T-helper 17 cell (primary cell): ENCODE measurements around the gene ZNF565. TPM values are rescaled to one million over a fixed set of nuclear protein-coding genes. Genes with fewer than 3 reads are reported as not detected.
A peak's percentile ranks its signal among the peaks of the same experiment; 100 is the strongest.
"Not testable (repeated sequence)": the region's sequence is repeated elsewhere in the genome, so short reads cannot be mapped to it uniquely, and the experiment has no call there.

Experiments used
- ATAC-seq: fragments of 150-1000 bp; cut with Tn5 transposase; 2 replicates; pipeline ENCODE4 v1.10.0; 2021; ENCODE audit warnings: mild to moderate bottlenecking, moderate library complexity
- DNase-seq, 3 donors: peaks; one replicate each; pipeline versions ENCODE4 v3.0.0 to v3.0.0-alpha.2; 2020 to 2021
- H3K9me3 ChIP-seq: one replicate; pipeline ENCODE4 v1.7.0; 2013; ENCODE audit warnings: low read length, mild to moderate bottlenecking; ENCODE audit not compliant: control insufficient read depth, poor library complexity, severe bottlenecking
- H3K27ac Mint-ChIP-seq: one replicate; pipeline ENCODE4 v1.8.0; 2022; ENCODE audit warnings: mild to moderate bottlenecking, moderate library complexity, mixed read lengths
- H3K27me3 Mint-ChIP-seq: one replicate; pipeline ENCODE4 v1.8.0; 2022; ENCODE audit warnings: mixed read lengths
- H3K36me3 Mint-ChIP-seq: one replicate; pipeline ENCODE4 v1.8.0; 2022; ENCODE audit warnings: low read depth, mixed read lengths
- H3K4me1 Mint-ChIP-seq: one replicate; pipeline ENCODE4 v1.8.0; 2022; ENCODE audit warnings: mild to moderate bottlenecking, mixed read lengths
- H3K4me3 Mint-ChIP-seq: one replicate; pipeline ENCODE4 v1.8.0; 2022; ENCODE audit warnings: mild to moderate bottlenecking, moderate library complexity, mixed read lengths
- total RNA-seq, 4 donors: library from RNA in 2 of 4; stranded (reverse) in 2 of 4; gene quantifications; one replicate each; pipeline ENCODE4 v1.2.3 and lab custom pipeline; 2022 to 2026

Gene ZNF565
- total RNA-seq, 2 donors from 2014 or later, result 9.3 to 9.4 TPM

DNA sequence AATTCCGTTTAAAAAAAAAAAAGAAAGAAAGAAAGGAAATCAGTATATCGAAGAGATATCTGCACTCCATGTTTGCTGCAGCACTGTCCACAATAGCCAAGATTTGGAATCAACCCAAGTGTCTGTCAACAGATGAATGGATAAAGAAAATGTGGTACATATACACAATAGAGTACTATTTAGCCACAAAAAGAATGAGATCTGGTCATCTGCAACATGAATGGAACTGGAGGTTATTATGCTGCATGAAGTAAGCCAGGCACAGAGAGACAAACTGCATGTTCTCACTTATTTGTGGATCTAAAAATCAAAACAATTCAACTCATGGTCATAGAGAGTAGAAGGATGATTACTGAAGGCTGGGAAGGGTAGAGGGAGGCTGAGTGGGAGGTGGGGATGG lies 16.3 kb downstream of the ZNF565 start:
- DNase-seq (no peak), ATAC-seq (no peak)
- no peaks in the 10 kb centered on the region for H3K9me3 ChIP-seq
- Mint-ChIP-seq H3K4me3 (no peak overlapping the region), H3K36me3 (peaks cover 3% of the 10 kb centered on the region), H3K27ac (no peak overlapping the region), H3K4me1 (peaks cover 4% of the 10 kb centered on the region), H3K27me3 (no peaks in the 10 kb centered on the region)

DNA sequence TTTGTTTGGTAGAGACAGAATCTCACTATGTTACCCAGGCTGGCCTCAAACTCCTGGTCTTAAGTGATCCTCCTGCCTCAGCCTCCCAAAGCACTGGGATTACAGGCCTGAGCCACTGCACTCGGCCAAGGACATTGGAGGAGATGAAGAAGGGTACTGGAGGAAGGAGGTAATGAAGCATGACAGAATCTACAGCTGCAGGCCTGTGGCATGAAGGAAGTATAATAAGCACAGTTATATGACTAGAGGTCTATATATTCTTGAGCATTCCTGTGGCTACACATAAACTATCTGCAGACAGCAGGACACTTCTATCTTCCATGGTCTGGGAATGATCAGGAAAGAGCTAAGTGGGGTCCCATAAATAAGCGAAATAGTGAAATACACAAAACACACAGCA lies 18.2 kb downstream of the ZNF565 start:
- H3K4me1 Mint-ChIP-seq, result peaks cover 4% of the 10 kb centered on the region
- H3K4me3 Mint-ChIP-seq, result no peak overlapping the region
- DNase-seq (no peak), ATAC-seq (no peak)
- H3K27me3 Mint-ChIP-seq, result no peaks in the 10 kb centered on the region
- no peak overlapping the region for H3K27ac Mint-ChIP-seq
- H3K36me3 Mint-ChIP-seq, result peaks cover 5% of the 10 kb centered on the region
- no peaks in the 10 kb centered on the region for H3K9me3 ChIP-seq

GRCh38 chr19:36186722-36187121 lies 27.7 kb downstream of the ZNF565 start:
- not testable (repeated sequence) for H3K9me3 ChIP-seq, DNase-seq, H3K36me3 Mint-ChIP-seq, H3K4me3 Mint-ChIP-seq, H3K27ac Mint-ChIP-seq, H3K4me1 Mint-ChIP-seq, H3K27me3 Mint-ChIP-seq, ATAC-seq

DNA sequence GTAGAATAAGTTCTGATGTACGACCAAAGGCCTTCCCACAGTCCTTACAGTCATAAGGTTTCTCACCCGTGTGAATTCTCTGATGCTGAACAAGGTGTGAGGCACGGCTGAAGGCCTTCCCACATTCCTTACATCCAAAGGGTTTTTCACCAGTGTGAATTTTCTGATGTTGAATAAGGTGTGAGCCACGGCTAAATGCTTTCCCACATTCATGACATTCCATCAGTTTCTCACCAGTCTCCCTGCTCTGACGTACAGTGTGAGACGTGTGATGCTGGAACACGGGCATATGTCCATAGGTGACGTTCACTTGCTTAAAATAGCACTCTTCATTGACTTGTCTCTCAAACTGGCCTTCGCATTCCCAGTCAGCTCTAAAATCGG lies 31.2 kb downstream of the ZNF565 start:
- H3K9me3 ChIP-seq, result no peaks in the 10 kb centered on the region
- Mint-ChIP-seq H3K36me3 (no peaks in the 10 kb centered on the region), H3K27ac (no peak overlapping the region), H3K4me3 (no peak overlapping the region), H3K4me1 (no peaks in the 10 kb centered on the region), H3K27me3 (no peaks in the 10 kb centered on the region)
- ATAC-seq (no peak), DNase-seq (no peak)

DNA sequence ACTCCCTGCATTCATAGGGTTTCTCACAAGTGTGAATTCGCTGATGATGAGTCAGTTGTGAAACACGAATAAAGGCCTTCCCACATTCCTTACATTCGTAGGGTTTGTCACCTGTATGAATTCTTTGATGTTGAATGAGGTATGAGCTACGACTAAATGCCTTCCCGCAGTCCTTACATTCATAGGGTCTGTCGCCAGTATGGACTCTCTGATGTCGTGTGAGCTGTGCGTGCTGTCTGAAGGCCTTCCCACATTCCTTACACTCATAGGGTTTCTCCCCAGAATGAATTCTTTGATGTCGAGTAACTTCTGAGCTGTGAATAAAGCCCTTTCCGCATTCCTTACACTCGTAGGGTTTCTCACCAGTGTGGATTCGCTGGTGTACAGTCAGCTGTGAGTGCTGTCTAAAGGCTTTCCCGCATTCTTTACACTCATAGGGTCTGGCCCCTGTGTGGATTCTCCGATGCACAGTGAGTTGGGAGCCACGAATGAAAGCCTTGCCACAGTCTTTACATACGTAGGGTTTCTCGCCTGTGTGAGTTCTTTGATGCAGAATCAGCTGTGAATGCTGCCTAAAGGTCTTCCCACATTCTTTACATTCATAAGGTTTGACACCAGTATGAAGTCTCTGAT lies 31.7 kb downstream of the ZNF565 start:
- H3K27me3 Mint-ChIP-seq, result no peaks in the 10 kb centered on the region
- no peak overlapping the region for H3K27ac Mint-ChIP-seq
- no peak overlapping the region for H3K4me3 Mint-ChIP-seq
- no peaks in the 10 kb centered on the region for H3K36me3 Mint-ChIP-seq
- DNase-seq, result no peak
- H3K9me3 ChIP-seq, result no peaks in the 10 kb centered on the region
- ATAC-seq, result no peak
- no peaks in the 10 kb centered on the region for H3K4me1 Mint-ChIP-seq

- not testable (repeated sequence) for DNase-seq, ATAC-seq, H3K9me3 ChIP-seq, H3K36me3 Mint-ChIP-seq, H3K27me3 Mint-ChIP-seq, H3K4me3 Mint-ChIP-seq, H3K4me1 Mint-ChIP-seq
- peak overlapping the region; percentile 51 for H3K27ac Mint-ChIP-seq
Measured at GRCh38 chr19:36179077-36179476, 35.4 kb downstream of the ZNF565 start.

DNA sequence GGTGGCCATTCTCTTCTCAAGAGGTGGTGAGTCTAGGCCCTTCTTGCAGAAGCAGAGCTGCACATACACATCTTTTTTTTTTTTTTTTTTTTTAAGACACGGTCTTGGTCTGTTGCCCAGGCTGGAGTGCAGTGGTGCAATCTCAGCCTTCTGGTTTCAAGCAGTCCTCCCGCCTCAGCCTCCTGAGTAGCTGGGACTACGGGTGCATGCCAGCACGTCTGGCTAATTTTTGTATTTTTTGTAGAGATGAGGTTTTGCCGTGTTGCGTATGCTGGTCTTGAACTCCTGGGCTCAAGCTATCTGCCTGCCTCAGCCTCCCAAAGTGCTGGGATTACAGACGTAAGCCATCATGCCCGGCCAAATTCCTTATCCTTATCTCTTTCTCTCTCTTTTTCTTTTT lies 40.6 kb downstream of the ZNF565 start:
- H3K36me3 Mint-ChIP-seq, H3K27ac Mint-ChIP-seq: not testable (repeated sequence)

DNA sequence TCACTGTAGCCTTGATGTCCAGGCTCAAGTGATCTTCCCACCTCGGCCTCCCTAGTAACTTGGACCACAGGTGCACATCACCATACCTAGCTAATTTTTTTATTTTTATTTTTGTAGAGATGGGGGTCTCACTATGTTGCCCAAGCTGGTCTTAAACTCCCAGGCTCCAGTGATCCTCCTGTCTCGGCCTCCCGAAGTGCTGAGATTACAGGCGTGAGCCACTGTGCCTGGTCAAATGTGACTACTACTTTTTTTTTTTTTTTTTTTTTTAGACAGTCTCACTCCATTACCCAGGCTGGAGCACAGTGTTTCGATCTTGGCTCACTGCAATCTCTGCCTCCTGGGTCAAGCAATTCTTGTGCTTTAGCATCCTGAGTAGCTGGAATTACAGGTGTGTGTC lies 41.6 kb downstream of the ZNF565 start:
- no peak overlapping the region for H3K27ac Mint-ChIP-seq

More for the DNA sequence above, 40.6 kb downstream of the ZNF565 start:
- DNase-seq, H3K4me3 Mint-ChIP-seq, H3K4me1 Mint-ChIP-seq, ATAC-seq, H3K9me3 ChIP-seq, H3K27me3 Mint-ChIP-seq: not testable (repeated sequence)

GRCh38 chr19:36169084-36169760 lies 45.2 kb downstream of the ZNF565 start:
- peaks cover 2% of the 10 kb centered on the region for H3K4me1 Mint-ChIP-seq
- H3K36me3 Mint-ChIP-seq, result no peaks in the 10 kb centered on the region
- no peak overlapping the region for H3K4me3 Mint-ChIP-seq
- ATAC-seq (no peak), DNase-seq (no peak)
- H3K9me3 ChIP-seq, result no peaks in the 10 kb centered on the region
- H3K27me3 Mint-ChIP-seq, result no peaks in the 10 kb centered on the region
- no peak overlapping the region for H3K27ac Mint-ChIP-seq

More for the DNA sequence above, 41.6 kb downstream of the ZNF565 start:
- no peak overlapping the region for H3K4me3 Mint-ChIP-seq
- H3K36me3 Mint-ChIP-seq, result no peaks in the 10 kb centered on the region
- ATAC-seq, result no peak
- DNase-seq, result no peak
- peaks cover 2% of the 10 kb centered on the region for H3K4me1 Mint-ChIP-seq
- no peaks in the 10 kb centered on the region for H3K9me3 ChIP-seq
- H3K27me3 Mint-ChIP-seq, result no peaks in the 10 kb centered on the region

DNA sequence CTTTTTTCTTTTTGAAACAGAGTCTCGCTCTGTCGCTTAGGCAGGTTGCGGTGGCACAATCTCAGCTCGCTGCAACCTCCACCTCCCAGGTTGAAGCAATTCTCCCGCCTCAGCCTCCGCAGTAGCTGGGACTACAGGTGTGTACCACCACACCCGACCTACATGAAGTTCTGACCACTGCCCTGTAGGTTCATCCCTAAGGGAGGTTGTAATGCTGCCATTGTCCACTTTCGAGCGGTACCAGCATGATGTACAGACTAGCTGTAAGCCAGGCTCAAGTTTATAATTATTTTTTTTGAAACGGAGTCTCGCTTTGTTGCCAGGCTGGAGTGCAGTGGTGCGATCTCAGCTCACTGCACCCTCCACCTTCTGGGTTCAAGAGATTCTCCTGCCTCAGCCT lies 50.7 kb downstream of the ZNF565 start:
- Mint-ChIP-seq H3K4me3 (no peak overlapping the region), H3K27ac (no peak overlapping the region), H3K4me1 (peaks cover 6% of the 10 kb centered on the region), H3K27me3 (no peaks in the 10 kb centered on the region), H3K36me3 (peaks cover 4% of the 10 kb centered on the region)
- no peak for DNase-seq
- H3K9me3 ChIP-seq, result no peaks in the 10 kb centered on the region
- ATAC-seq, result no peak

DNA sequence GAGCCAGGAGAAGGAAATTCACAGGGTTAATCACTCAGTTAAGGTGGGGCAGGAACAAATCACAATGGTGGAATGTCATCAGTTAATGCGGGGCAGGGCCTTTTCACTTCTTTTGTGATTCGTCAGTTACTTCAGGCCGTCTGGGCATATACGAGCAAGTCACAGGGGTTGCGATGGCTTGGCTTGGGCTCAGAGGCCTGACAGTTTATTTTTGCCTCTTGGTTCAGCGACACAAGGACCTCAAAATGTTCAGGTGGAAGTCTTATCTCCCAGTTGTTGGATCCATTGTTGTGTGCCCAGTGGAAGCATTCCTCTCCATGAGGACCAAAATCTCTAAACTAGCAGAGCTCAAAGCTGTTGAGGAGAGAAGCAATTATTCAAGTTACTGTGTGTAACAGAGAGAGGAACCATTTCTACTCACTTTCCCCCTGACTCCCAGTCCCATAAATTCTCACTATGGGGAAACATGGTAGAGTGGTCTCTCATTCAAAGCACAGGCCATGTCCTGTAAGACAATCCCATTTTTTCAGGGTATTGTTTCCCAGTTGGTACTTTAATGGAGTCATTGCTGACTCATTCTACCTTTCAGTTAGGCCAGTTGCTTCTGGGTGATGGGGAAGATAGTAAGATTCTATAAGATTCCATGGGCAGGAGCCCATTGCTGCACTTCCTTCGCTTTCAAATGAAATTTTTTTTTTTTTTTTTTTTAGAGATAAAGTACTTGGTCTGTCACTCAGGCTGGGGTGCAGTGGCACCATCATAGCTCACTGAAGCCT lies 53.5 kb downstream of the ZNF565 start:
- no peak overlapping the region for H3K27ac Mint-ChIP-seq
- ATAC-seq (no peak), DNase-seq (no peak)
- no peaks in the 10 kb centered on the region for H3K9me3 ChIP-seq
- H3K27me3 Mint-ChIP-seq, result no peaks in the 10 kb centered on the region
- H3K4me1 Mint-ChIP-seq, result peaks cover 16% of the 10 kb centered on the region
- no peak overlapping the region for H3K4me3 Mint-ChIP-seq
- peaks cover 6% of the 10 kb centered on the region for H3K36me3 Mint-ChIP-seq

DNA sequence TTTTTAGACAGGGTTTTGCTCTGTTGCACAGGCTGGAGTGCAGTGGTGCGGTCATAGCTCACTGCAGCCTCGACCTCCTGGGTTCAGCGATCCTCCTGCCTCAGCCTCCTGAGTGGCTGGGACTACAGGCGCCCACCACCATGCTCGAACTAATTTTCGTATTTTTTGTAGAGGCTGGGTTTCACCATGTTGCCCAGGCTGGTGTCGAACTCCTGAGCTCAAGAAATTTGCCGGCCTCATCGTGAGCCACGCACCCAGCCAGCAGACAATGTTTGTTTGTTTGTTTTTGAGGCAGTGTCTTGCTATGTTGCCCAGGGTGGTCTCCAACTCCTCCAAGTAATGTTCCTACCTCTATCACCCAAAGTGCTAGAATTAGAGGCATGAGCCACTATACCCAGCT lies 61.3 kb downstream of the ZNF565 start:
- ATAC-seq, result no peak
- Mint-ChIP-seq H3K27ac (no peak overlapping the region), H3K36me3 (peaks cover 10% of the 10 kb centered on the region), H3K4me1 (peaks cover 20% of the 10 kb centered on the region), H3K4me3 (no peak overlapping the region), H3K27me3 (no peaks in the 10 kb centered on the region)
- no peak for DNase-seq
- H3K9me3 ChIP-seq, result no peaks in the 10 kb centered on the region

DNA sequence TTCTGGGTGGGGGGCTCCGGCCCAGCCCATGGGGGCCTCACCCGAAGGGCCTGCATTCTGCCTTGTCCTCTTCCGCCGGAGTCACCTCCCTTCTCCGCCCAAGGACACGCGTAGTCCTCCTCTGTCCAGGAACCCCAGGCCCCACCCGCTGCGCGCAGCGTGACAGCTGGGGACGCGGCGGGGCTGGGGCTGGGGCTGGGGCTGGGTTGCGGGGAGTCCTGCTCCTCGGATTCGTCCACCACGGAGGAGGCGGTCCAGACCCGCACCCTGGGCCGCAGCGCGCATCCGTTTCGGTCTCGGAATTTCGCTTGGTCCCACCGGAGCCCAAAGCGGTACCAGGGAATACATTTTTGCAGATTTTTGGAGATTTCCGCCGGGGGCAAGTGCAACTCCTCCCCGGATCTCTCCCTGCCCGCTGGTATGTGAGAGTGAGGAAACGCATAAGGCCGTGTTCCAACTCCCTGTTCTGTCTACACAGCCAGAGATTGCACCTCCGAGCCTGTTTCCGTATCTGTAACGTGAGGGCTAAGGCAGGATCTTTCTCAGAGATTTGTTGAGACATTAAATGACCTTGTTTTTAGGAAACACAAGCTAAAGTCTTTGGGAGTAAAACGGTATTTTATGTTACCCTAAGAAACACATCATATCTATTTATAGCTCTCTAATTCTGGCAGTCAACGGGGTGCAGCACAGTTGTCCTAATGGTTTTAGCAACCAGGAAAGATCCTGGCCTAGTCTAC lies 61.9 kb downstream of the ZNF565 start, which contains the start of gene COX7A1:
Gene COX7A1, minus strand, starts transcription at position 96 of the 740 bp plus-strand sequence. Its CDS starts 40 bp downstream, at position 56.
- peaks cover 10% of the 10 kb centered on the region for H3K36me3 Mint-ChIP-seq
- peaks cover 17% of the 10 kb centered on the region for H3K4me1 Mint-ChIP-seq
- H3K27me3 Mint-ChIP-seq, result no peaks in the 10 kb centered on the region
- ATAC-seq (no peak), DNase-seq (no peak)
- no peak within 1 kb of the TSS for H3K4me3 Mint-ChIP-seq
- H3K27ac Mint-ChIP-seq, result no peak within 1 kb of the TSS
- no peaks in the 10 kb centered on the region for H3K9me3 ChIP-seq
